ENCODE results near the gene ACVR2B. TPM values are rescaled to one million over a fixed set of nuclear protein-coding genes. Genes with fewer than 3 reads are reported as not detected.
A peak's percentile ranks its signal among the peaks of the same experiment; 100 is the strongest.
"Not testable (repeated sequence)": the region's sequence is repeated elsewhere in the genome, so short reads cannot be mapped to it uniquely, and the experiment has no call there.

ACVR2B gene
- total RNA-seq (2014; rRNA removed; shearing (Covaris generic)) = 9.0 and 11.4 TPM in 2 replicates

GRCh38 chr3:38453075-38453912, at the start of gene ACVR2B:
ACVR2B (plus strand) TSS chr3:38453890; CDS start chr3:38454323, 433 bp downstream.
- in situ Hi-C loops (cut with HindIII; ENCODE audit: low sequenced_read_pairs) = no loop called here
- peak; percentile 83 for DNase-seq (ENCODE audit: low spot score)

DNA sequence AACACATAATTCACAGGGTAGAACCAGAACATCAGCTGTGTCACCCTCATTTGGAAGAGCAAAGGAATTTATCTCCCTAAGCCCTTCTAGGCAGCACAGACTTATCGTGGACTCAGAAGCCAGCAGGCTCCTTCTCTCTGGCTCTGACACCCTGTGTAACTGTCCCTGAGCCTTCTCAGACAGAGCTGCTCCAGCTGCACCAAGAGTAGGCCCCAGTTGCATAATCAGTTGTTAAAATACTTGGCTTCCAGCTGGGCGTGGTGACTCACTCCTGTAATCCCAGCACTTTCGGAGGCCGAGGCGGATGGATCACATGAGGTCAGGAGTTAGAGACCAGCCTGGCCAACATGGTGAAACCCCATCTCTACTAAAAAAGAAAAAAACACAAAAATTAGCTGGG, 49.4 kb upstream of the ACVR2B start:
- in situ Hi-C loops (cut with HindIII; ENCODE audit: low sequenced_read_pairs) = no loop called here
- DNase-seq (ENCODE audit: low spot score) = no peak

DNA sequence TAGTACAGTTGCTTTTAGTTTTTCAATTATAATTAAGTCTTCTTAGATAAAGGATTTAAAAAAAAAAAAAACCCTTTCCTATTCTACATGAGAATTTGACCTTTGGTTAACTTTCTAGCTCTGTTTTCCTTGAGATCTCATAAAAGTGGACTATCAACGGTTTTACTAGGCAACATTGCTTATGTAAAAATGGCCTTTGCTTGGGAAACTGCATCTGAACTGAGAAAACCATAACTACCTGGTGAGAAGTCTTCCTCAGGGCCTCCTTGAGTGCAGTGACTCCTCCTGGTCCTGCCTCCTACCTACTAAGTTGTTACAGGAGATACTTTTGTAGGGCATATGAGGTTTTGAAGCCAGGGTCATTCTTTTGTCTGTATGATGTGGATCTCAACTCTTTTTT, 42.1 kb upstream of the ACVR2B start:
- no peak for DNase-seq (ENCODE audit: low spot score)
- in situ Hi-C loops (cut with HindIII; ENCODE audit: low sequenced_read_pairs) = no loop called here

GRCh38 chr3:38420758-38421157, 32.9 kb upstream of the ACVR2B start:
- in situ Hi-C loops (cut with HindIII; ENCODE audit: low sequenced_read_pairs) = not testable (repeated sequence)

GRCh38 chr3:38421679-38422336, 31.9 kb upstream of the ACVR2B start:
- in situ Hi-C loops (cut with HindIII; ENCODE audit: low sequenced_read_pairs) = no loop called here
- DNase-seq (ENCODE audit: low spot score) = no peak

More at GRCh38 chr3:38420758-38421157, 32.9 kb upstream of the ACVR2B start:
- not testable (repeated sequence) for DNase-seq (ENCODE audit: low spot score)

DNA sequence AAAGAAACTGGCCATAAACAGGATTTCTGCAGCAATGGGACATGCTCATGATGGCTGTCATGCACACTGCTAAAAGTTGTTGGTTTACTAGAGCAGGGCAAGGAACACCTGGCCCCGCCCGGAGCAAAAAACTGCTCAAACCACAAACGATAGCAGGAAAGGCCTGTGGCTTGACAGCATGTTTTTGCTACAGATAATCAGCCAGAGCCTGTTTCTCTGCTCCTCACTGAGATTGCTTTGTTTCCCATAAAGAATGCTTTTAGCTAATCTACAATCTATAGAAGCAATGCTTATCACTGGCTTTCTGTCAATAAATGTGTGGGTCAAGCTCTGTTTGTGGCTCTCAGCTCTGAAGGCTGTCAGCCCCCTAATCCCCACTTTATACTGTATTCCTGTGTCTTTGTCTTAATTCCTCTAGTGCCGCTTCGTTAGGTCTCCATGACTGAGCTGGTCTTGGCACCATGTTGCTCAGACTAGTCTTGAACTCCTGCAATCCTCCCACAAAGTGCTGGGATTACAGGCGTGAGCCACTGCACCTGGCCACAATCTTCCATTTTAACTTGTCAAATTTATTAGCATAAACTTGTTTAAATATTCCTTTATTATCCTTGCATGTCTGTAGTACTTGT, 26.8 kb upstream of the ACVR2B start:
- in situ Hi-C loops (cut with HindIII; ENCODE audit: low sequenced_read_pairs); DNase-seq (ENCODE audit: low spot score): not testable (repeated sequence)

GRCh38 chr3:38432871-38433658, 20.6 kb upstream of the ACVR2B start:
- in situ Hi-C loops (cut with HindIII; ENCODE audit: low sequenced_read_pairs); DNase-seq (ENCODE audit: low spot score): not testable (repeated sequence)

- DNase-seq (ENCODE audit: low spot score); in situ Hi-C loops (cut with HindIII; ENCODE audit: low sequenced_read_pairs): not testable (repeated sequence)
Measured at GRCh38 chr3:38433661-38434060, 20.0 kb upstream of the ACVR2B start.

- DNase-seq (ENCODE audit: low spot score); in situ Hi-C loops (cut with HindIII; ENCODE audit: low sequenced_read_pairs): not testable (repeated sequence)
Measured at GRCh38 chr3:38438436-38439069, 15.1 kb upstream of the ACVR2B start.

GRCh38 chr3:38443205-38443604, 10.5 kb upstream of the ACVR2B start:
- DNase-seq (ENCODE audit: low spot score); in situ Hi-C loops (cut with HindIII; ENCODE audit: low sequenced_read_pairs): not testable (repeated sequence)

- no peak for DNase-seq (ENCODE audit: low spot score)
- in situ Hi-C loops (cut with HindIII; ENCODE audit: low sequenced_read_pairs) = no loop called here
Measured at GRCh38 chr3:38446085-38446686, 7.5 kb upstream of the ACVR2B start.

GRCh38 chr3:38446812-38447211, 6.9 kb upstream of the ACVR2B start:
- in situ Hi-C loops (cut with HindIII; ENCODE audit: low sequenced_read_pairs) = no loop called here
- no peak for DNase-seq (ENCODE audit: low spot score)

GRCh38 chr3:38450853-38451252, 2.8 kb upstream of the ACVR2B start:
- in situ Hi-C loops (cut with HindIII; ENCODE audit: low sequenced_read_pairs) = no loop called here
- DNase-seq (ENCODE audit: low spot score) = no peak

DNA sequence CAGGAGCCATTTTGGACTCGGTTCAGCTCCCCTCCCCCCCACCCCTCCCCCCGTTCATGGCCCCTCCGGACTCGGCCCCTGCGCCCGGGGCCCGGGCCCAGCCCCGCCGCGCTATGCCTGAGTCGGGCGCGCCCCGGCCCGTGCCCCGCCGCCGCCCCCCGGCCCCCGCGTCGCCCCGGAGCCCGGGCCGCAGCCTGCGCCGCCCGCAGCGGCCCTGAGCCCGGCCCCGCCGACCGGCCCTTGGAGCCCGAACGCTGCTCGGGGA, 155 bp downstream of the ACVR2B start:
- DNase-seq (ENCODE audit: low spot score) = no peak
- in situ Hi-C loops (cut with HindIII; ENCODE audit: low sequenced_read_pairs) = no loop called here

DNA sequence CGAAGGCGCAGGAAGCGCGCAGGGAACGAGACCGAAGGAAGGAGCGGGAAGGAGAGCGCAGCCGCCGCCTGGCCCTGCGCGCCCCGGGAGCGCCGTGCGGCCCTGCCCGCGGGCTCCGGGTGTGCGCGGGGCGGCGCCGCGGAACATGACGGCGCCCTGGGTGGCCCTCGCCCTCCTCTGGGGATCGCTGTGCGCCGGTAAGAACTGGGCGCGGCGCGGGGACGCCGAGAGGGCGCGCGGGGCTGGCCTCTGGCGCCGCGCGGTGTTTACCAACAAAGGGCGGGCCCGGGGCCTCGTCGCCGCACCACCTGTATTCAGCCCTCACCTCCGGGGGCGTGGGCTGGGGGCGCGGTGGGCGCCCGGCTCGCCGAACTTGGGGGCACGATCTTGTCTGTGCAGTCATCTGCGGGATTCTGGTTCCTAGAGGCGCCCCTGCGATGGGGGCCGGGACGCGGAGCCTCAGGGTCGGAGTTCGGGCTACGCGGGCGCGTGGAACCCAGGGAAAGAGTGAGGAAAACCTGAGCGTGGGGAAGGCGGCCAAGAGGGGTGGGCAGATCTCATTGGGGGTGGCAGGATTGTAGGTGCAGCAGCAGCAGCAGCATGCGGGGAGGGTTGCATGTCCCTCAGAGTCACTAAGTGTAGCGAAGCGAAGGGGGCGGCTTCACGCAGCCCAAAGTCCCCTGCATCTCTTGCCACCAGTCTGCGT, 641 bp downstream of the ACVR2B start:
- in situ Hi-C loops (cut with HindIII; ENCODE audit: low sequenced_read_pairs) = no loop called here
- peak; percentile 20 for DNase-seq (ENCODE audit: low spot score)

DNA sequence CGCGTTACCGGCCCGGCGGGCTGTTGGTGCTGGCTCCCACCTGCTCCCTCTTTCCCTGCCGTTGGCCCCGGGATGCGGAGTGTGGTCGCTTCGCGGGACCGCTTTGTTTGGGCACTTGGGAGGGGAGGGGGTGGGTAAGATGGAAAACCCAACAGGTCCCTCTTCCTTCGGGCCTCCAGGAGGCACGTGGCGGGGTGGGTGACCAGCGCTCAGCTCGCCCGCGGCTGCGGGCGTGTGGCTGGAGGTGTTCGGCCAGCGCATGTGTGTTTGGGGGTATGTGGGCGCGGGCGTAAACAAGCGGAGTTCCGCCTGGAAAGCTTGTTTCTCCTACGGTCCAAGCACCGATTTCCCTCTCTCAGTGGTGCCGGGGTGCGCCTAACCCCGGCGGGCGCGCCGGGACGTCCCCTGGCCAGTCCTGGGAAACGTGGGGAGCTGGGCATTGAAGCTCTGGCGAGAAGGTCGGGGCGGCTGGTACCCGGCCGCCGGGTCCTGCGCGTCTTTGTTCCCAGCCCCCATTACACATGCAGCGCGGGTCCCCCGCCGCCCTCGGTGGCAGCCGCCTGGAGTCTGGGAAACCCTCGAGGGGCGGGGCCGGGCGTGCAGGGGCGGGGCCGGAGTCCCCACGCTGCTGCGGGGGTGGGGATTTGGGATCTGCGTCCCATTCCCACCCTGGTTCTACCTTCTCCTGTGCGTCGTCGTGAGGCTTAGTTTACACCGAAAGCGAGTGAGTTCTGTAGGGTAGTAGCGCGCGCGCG, 1.4 kb downstream of the ACVR2B start:
- in situ Hi-C loops (cut with HindIII; ENCODE audit: low sequenced_read_pairs) = no loop called here
- DNase-seq (ENCODE audit: low spot score) = peak; percentile 79

GRCh38 chr3:38455639-38456430, 2.1 kb downstream of the ACVR2B start:
- in situ Hi-C loops (cut with HindIII; ENCODE audit: low sequenced_read_pairs) = no loop called here
- peak; percentile 76 for DNase-seq (ENCODE audit: low spot score)

Measured in G401 (cell line).